ENCODE measurements around the gene ACVRL1.
"Not testable (repeated sequence)": the region's sequence is repeated elsewhere in the genome, so short reads cannot be mapped to it uniquely, and the experiment has no call there.

ACVRL1 gene

GRCh38 chr12:51879102-51879501 is 28.2 kb upstream of the ACVRL1 start:
- TF ChIP-seq MAX (IDR thresholded peaks at IDR 0.05; ENCODE audit: low read depth, low read length): no peak
- no peak for TF ChIP-seq POLR2A (IDR thresholded peaks at IDR 0.05; ENCODE audit: extremely low read depth, insufficient read length)
- TF ChIP-seq, protein P1, sequence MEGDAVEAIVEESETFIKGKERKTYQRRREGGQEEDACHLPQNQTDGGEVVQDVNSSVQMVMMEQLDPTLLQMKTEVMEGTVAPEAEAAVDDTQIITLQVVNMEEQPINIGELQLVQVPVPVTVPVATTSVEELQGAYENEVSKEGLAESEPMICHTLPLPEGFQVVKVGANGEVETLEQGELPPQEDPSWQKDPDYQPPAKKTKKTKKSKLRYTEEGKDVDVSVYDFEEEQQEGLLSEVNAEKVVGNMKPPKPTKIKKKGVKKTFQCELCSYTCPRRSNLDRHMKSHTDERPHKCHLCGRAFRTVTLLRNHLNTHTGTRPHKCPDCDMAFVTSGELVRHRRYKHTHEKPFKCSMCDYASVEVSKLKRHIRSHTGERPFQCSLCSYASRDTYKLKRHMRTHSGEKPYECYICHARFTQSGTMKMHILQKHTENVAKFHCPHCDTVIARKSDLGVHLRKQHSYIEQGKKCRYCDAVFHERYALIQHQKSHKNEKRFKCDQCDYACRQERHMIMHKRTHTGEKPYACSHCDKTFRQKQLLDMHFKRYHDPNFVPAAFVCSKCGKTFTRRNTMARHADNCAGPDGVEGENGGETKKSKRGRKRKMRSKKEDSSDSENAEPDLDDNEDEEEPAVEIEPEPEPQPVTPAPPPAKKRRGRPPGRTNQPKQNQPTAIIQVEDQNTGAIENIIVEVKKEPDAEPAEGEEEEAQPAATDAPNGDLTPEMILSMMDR (IDR thresholded peaks at IDR 0.05; ENCODE audit: low read depth, low read length): no peak
- TF ChIP-seq MYC (IDR thresholded peaks at IDR 0.05; ENCODE audit: low read depth, low read length): no peak
- DNase-seq (ENCODE audit: low read depth): no peak
- no peak overlapping the region for H3K4me3 ChIP-seq (ENCODE audit: low read depth, low read length)

DNA sequence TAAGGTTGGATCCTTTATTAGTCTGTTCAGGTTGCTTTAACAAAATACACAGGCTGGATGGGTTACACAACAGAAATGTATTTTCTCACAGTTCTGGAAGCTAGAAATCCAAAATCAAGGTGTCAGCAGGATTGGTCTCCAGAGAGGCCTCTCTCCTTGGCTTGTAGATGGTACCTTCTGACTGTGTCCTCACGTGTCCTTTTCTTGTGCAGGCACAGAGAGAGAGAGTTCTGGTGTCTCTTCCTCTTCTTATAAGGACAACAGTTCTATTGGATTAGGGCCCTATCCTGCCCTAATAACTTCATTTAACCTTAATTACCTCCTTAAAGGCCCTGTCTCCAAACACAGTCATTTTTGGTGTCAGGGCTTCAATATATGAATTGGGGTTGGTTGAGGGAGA is 24.0 kb upstream of the ACVRL1 start:
- no peak overlapping the region for H3K4me3 ChIP-seq (ENCODE audit: low read depth, low read length)
- no peak for DNase-seq (ENCODE audit: low read depth)
- TF ChIP-seq MAX (IDR thresholded peaks at IDR 0.05; ENCODE audit: low read depth, low read length): no peak
- TF ChIP-seq MYC (IDR thresholded peaks at IDR 0.05; ENCODE audit: low read depth, low read length): no peak
- TF ChIP-seq POLR2A (IDR thresholded peaks at IDR 0.05; ENCODE audit: extremely low read depth, insufficient read length): no peak
- TF ChIP-seq, protein P1 (IDR thresholded peaks at IDR 0.05; ENCODE audit: low read depth, low read length): no peak

DNA sequence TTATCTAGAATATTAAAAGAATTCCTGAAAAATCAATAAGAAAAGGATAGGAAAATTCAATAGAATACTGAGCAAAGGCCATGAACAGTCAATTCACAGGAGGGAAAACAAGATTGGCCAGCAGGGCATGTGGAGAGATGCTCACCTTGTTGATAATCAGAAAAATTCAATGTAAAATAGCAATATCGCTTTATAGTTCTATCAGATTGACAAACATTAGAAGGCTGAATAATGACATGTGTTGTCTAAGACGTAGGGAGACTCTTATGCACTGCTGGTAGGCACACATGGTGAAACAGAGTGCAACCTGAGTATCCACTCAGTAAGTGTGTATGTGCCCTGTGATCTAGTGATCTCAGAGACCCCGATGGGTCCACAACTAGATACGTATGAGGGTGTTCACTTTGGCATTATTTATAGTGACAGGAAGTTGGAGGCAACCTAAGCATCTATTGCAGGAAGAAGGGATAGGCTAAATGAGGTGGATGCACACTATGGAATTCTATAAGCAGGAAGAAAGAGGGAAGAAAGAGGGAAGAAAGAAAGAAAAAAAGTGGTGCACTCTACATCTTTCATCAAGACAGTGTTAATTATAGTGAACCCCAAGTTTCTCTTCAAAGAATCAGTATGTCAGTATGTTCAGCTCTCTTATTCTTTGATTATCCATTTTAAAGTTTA is 23.2 kb upstream of the ACVRL1 start:
- H3K4me3 ChIP-seq (ENCODE audit: low read depth, low read length): no peak overlapping the region
- no peak for DNase-seq (ENCODE audit: low read depth)
- TF ChIP-seq, protein P1 (IDR thresholded peaks at IDR 0.05; ENCODE audit: low read depth, low read length): no peak
- TF ChIP-seq POLR2A (IDR thresholded peaks at IDR 0.05; ENCODE audit: extremely low read depth, insufficient read length): no peak
- no peak for TF ChIP-seq MAX (IDR thresholded peaks at IDR 0.05; ENCODE audit: low read depth, low read length)
- TF ChIP-seq MYC (IDR thresholded peaks at IDR 0.05; ENCODE audit: low read depth, low read length): no peak

- H3K4me3 ChIP-seq (ENCODE audit: low read depth, low read length): no peak overlapping the region
- TF ChIP-seq MAX (IDR thresholded peaks at IDR 0.05; ENCODE audit: low read depth, low read length) (no peak), POLR2A (IDR thresholded peaks at IDR 0.05; ENCODE audit: extremely low read depth, insufficient read length) (no peak), MYC (IDR thresholded peaks at IDR 0.05; ENCODE audit: low read depth, low read length) (no peak)
- TF ChIP-seq, protein P1 (IDR thresholded peaks at IDR 0.05; ENCODE audit: low read depth, low read length): no peak
- no peak for DNase-seq (ENCODE audit: low read depth)
Measured at GRCh38 chr12:51884676-51885229, 22.6 kb upstream of the ACVRL1 start.

GRCh38 chr12:51885294-51886020 is 21.8 kb upstream of the ACVRL1 start:
- not testable (repeated sequence) for H3K4me3 ChIP-seq (ENCODE audit: low read depth, low read length); DNase-seq (ENCODE audit: low read depth)

GRCh38 chr12:51886021-51886710 is 21.1 kb upstream of the ACVRL1 start:
- H3K4me3 ChIP-seq (ENCODE audit: low read depth, low read length): peak overlapping the region; percentile 3
- peak; percentile 92 for DNase-seq (ENCODE audit: low read depth)
- TF ChIP-seq, protein P1 (IDR thresholded peaks at IDR 0.05; ENCODE audit: low read depth, low read length): no peak
- TF ChIP-seq MYC (IDR thresholded peaks at IDR 0.05; ENCODE audit: low read depth, low read length) (peak; percentile 30; the same call in 1 of the 2 replicates), POLR2A (IDR thresholded peaks at IDR 0.05; ENCODE audit: extremely low read depth, insufficient read length) (peak; percentile 41), MAX (IDR thresholded peaks at IDR 0.05; ENCODE audit: low read depth, low read length) (peak; percentile 82)
